NCI-H2107 treated with DMSO at 0.1 percent for 48 hours (cell line): ENCODE results near the gene SNAP23.
"Not testable (repeated sequence)": the region's sequence is repeated elsewhere in the genome, so short reads cannot be mapped to it uniquely, and the experiment has no call there.

Source experiments
- DNase-seq: peaks from one replicate; lab custom pipeline; 2025; ENCODE audit not compliant: unreplicated experiment; lab: John Stamatoyannopoulos, UW

SNAP23 gene

DNA sequence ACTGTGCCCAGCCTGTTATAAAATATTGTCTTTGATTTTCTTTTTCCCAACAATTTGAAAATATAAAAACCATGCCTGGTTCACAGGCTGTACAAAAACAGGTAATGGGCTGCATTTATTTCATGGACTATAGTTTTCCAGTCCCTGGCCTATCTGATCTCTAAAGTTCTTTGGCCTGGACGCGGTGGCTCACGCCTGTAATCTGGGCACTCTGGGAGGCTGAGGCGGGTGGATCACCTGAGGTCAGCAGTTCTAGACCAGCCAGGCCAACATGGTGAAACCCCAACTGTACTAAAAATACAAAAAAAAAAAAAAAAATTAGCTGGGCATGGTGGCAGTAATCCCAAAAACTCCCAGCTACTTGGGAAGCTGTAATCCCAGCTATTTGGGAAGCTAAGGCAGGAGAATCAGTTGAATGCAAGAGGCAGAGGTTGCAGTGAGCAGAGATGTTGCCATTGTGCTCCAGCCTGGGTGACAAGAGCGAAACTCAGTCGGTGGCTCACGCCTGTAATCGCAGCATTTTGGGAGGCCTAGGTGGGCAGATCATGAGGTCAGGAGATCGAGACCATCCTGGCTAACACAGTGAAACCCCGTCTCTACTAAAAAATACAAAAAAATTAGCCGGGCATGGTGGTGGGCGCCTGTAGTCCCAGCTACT, 61.2 kb downstream of the SNAP23 start:
- DNase-seq, result not testable (repeated sequence)

DNA sequence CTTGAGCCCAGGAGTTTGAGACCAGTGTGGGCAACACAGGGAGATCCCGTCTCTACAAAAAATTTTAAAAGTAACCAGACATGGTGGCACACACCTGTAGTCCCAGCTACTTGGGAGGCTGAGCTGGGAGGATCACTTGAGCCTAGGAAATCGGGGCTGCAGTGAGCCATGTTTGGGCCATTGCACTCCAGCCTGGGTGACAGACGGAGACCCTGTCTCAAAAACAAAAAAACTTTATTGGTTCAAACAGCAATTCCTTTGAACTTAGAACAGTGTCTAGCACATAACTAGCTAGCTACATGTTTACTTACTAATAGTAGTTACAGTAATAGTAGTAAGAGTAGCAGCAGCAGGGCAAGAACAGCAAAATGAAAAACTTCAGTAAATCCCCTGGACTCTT, 63.3 kb downstream of the SNAP23 start:
- DNase-seq, result no peak

DNA sequence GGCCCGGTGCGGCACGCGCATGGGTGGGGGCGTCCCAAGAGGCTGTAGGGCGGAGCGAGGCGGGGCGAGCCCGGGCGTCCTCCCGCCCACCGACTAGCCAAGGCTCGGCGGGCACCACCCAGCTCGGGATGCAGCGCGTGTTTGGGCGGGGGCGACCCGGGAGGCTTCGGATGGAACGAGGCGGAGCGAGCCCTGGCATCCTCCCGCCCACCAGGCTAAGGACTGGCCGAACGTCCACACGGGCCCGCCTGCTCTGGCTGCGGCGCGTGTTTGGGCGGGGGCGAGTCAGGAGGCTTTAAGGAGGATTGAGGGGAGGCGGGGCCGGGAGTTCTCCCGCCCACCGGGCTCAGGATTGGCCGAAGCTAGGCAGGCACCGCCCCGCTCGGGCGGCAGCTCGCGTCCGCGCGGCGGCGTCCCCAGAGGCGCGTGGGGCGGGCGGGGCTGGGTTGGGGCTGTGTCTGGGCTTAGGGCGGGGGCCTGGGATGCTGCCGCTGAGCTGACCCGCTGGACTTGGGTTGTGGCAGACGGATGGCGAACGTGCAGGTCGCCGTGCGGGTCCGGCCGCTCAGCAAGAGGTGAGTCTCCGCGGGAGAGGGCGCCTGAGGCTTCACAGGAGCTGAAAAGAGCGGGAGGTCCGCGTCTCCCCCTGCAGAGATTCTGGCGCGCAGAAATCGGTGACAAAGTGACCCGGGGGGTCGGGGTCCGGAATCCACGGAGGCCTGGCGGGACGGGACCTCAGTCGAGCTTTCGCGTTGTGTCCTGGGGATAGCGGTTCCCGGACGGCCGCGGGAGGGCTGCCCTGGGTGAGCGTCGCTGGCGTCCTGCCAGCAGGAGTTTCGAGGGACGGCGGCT, 80.0 kb downstream of the SNAP23 start, which contains the start of gene STARD9:
Gene STARD9, plus strand, starts transcription at position 419 of the 852 bp plus-strand sequence. Its CDS starts 110 bp downstream, at position 529.
- peak; percentile 57 for DNase-seq

DNA sequence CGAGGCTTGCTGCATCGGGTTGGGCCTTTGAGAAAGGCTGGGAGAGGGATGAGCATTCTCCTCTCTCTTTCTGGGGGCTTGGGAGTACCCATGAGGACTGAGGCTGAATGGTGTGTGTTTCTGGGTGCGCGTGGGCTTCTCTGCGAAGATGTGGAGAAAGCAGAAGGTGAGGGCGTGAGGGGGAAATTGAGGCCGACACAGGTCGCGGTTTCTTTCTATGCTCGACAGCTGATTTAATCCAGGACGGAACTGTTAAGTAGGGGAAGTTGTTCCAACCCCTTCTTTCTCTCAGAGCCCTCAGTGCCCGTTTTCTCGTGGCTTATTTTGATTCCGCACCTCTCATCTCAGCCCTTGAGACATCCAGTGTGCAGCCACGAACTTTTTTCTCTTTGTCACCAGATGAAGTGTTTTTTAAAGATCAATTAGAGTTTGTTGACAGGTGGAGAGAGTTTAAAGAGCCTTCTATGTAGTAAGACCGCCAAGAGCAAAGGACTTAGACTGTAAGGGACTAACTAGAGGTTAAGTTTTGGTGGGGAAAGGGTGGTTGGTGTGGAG, 80.7 kb downstream of the SNAP23 start:
- DNase-seq, result no peak

DNA sequence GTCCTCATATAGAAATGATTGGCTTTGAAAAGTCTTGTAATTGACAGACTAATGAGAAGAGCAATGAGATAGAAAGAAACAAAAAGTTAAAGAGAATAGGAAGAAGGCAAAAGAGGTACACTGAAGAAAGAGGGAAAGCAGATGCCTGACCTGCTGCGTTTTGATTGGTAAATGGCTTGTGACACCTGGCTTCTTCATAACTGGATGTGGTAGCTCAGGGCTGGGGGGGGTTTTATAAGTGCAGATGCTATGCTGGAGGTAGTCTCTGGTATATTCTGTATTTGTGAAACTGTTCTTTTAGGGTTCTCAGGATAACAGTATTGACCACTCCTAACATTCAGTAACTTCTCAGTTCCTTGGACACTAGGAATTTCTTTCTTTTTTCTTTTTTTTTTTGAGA, 81.3 kb downstream of the SNAP23 start:
- DNase-seq, result no peak

DNA sequence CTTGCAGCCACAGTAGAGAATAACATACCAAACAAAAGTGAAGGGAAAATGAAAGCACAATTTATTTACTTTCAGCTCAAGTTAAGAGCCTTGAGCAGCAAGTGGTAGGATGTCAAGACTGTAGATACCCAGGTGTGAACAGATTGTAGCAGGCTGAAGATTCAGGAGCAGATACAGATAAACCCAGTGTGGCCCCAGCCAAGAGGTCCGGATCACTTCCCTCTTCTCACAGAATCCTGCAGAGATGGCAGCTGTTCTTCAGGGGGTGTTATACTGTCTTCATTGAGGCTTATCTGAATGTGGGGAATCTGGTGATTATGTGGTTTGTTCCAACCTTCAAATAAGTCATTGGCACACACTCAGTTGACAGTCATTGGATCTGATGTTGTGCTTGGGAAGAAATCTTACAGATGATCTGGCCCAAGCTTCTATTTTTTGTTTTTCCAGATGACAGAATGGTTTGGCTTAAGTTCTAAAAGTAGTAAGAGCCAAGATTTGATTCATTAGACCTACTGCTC, 82.1 kb downstream of the SNAP23 start:
- DNase-seq, result no peak

DNA sequence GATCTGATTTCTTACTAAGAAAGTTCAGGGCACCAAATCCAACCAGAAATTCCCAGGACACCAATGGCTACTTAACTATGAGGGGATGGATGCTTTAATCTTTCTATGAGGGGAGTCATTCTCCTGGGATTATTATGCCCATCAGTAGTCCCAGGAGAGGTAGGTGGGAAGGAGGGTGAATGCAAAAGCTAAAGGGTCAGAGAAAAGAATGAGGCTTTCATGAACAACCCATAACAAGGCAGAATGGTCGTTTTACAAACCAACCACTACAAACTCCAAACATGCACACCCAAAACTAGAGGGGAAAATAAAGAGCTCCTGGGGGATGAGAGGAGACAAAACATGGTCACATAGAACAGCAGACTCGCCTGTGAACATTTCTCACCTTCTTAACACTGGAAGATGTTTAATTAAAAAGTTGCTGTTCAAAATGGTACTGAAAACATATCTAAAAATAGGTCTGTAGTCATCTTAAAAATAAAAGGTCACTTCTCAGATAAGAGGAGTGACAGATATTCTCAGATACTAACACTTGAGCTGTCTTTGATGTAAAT, 83.6 kb downstream of the SNAP23 start:
- DNase-seq, result no peak

DNA sequence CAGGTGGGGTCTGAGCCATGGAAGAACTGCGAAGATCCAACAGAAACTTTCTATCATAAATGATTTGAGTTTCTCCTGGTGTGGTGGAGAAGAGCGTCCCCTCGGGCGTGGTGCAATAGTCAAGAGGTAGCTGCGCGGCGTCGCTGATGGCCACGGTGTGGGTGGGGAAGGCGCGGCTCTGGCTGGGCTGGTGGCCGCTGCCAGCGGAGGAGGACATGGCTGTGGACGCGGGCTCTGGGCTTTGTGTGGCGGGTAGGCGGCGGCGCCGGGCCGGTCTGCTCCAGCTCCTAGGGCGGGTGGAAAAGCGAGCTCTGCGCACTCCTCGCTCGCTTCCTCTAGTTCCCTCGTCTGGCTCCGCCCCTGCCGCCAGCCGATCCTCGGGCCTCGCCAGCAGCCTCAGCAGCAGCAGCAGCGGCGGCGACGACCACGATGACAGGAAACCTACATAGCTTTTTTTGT, 85.9 kb downstream of the SNAP23 start:
- peak; percentile 41 for DNase-seq
